HS-5 (cell line): Measurements from ENCODE around the gene STMN3.
"Not testable (repeated sequence)": the region's sequence is repeated elsewhere in the genome, so short reads cannot be mapped to it uniquely, and the experiment has no call there.

Source experiments
- DNase-seq: peaks from one replicate; pipeline ENCODE4 v3.0.0-alpha.2; 2012; ENCODE audit warnings: low read depth

STMN3 gene

GRCh38 chr20:63657260-63657936, 4.2 kb upstream of the STMN3 start:
- DNase-seq, result no peak

GRCh38 chr20:63656451-63656850, 3.2 kb upstream of the STMN3 start:
- no peak for DNase-seq

- DNase-seq, result no peak
Measured at GRCh38 chr20:63655249-63655648, 2.0 kb upstream of the STMN3 start.

GRCh38 chr20:63653974-63654668, 897 bp upstream of the STMN3 start:
- no peak for DNase-seq

- no peak for DNase-seq
Measured at GRCh38 chr20:63652192-63652980, 838 bp downstream of the STMN3 start.

- no peak for DNase-seq
Measured at GRCh38 chr20:63651942-63652191, 1.4 kb downstream of the STMN3 start.

GRCh38 chr20:63650486-63650885, 2.7 kb downstream of the STMN3 start:
- not testable (repeated sequence) for DNase-seq

GRCh38 chr20:63648895-63649589, 4.2 kb downstream of the STMN3 start:
- DNase-seq, result no peak

- no peak for DNase-seq
Measured at GRCh38 chr20:63648190-63648589, 5.0 kb downstream of the STMN3 start.

GRCh38 chr20:63645218-63645617, 8.0 kb downstream of the STMN3 start:
- DNase-seq, result no peak

GRCh38 chr20:63643946-63644345, 9.3 kb downstream of the STMN3 start:
- no peak for DNase-seq

GRCh38 chr20:63643499-63643898, 9.7 kb downstream of the STMN3 start:
- DNase-seq, result no peak

- no peak for DNase-seq
Measured at GRCh38 chr20:63642527-63643247, 10.5 kb downstream of the STMN3 start.

- no peak for DNase-seq
Measured at GRCh38 chr20:63641792-63642523, 11.3 kb downstream of the STMN3 start.

- no peak for DNase-seq
Measured at GRCh38 chr20:63641146-63641791, 12.0 kb downstream of the STMN3 start.

GRCh38 chr20:63640686-63641085, 12.5 kb downstream of the STMN3 start:
- DNase-seq, result not testable (repeated sequence)

- no peak for DNase-seq
Measured at GRCh38 chr20:63640086-63640485, 13.1 kb downstream of the STMN3 start.

GRCh38 chr20:63639093-63639975, 13.9 kb downstream of the STMN3 start:
- DNase-seq, result no peak

- no peak for DNase-seq
Measured at GRCh38 chr20:63636752-63637628, 16.2 kb downstream of the STMN3 start.
